ENCODE measurements around the gene ELFN2.

Gene ELFN2

GRCh38 chr22:37358917-37359316, 68.4 kb downstream of the ELFN2 start:
- Histone ChIP-seq H3K4me1 (ENCODE audit: control insufficient read depth in 1 of 2, insufficient read depth in 1 of 2, low read depth in 1 of 2, low read length in 1 of 2) (no peaks in the 10 kb centered on the region), H3K27ac (no peak overlapping the region), H3K4me3 (ENCODE audit: low read depth in 1 of 2, low read length in 1 of 2) (no peak overlapping the region), H3K9me3 (no peaks in the 10 kb centered on the region), H3K36me3 (no peaks in the 10 kb centered on the region), H3K27me3 (no peaks in the 10 kb centered on the region)
- no peak for TF ChIP-seq CTCF (IDR thresholded peaks at IDR 0.05)

- H3K36me3 ChIP-seq: no peaks in the 10 kb centered on the region
- H3K4me3 ChIP-seq (ENCODE audit: low read depth in 1 of 2, low read length in 1 of 2): no peak overlapping the region
- no peaks in the 10 kb centered on the region for H3K4me1 ChIP-seq (ENCODE audit: control insufficient read depth in 1 of 2, insufficient read depth in 1 of 2, low read depth in 1 of 2, low read length in 1 of 2)
- no peaks in the 10 kb centered on the region for H3K27me3 ChIP-seq
- H3K27ac ChIP-seq: no peak overlapping the region
- TF ChIP-seq CTCF (IDR thresholded peaks at IDR 0.05): no peak
- H3K9me3 ChIP-seq: no peaks in the 10 kb centered on the region
Measured at GRCh38 chr22:37358386-37358785, 68.9 kb downstream of the ELFN2 start.

- no peaks in the 10 kb centered on the region for H3K36me3 ChIP-seq
- no peak for TF ChIP-seq CTCF (IDR thresholded peaks at IDR 0.05)
- H3K4me1 ChIP-seq (ENCODE audit: control insufficient read depth in 1 of 2, insufficient read depth in 1 of 2, low read depth in 1 of 2, low read length in 1 of 2): no peaks in the 10 kb centered on the region
- no peak overlapping the region for H3K27ac ChIP-seq
- no peaks in the 10 kb centered on the region for H3K9me3 ChIP-seq
- H3K4me3 ChIP-seq (ENCODE audit: low read depth in 1 of 2, low read length in 1 of 2): no peak overlapping the region
- H3K27me3 ChIP-seq: no peaks in the 10 kb centered on the region
Measured at GRCh38 chr22:37357446-37358075, 69.7 kb downstream of the ELFN2 start.

GRCh38 chr22:37356922-37357321, 70.4 kb downstream of the ELFN2 start:
- no peaks in the 10 kb centered on the region for H3K4me1 ChIP-seq (ENCODE audit: control insufficient read depth in 1 of 2, insufficient read depth in 1 of 2, low read depth in 1 of 2, low read length in 1 of 2)
- no peak overlapping the region for H3K4me3 ChIP-seq (ENCODE audit: low read depth in 1 of 2, low read length in 1 of 2)
- H3K27me3 ChIP-seq: no peaks in the 10 kb centered on the region
- no peak for TF ChIP-seq CTCF (IDR thresholded peaks at IDR 0.05)
- H3K9me3 ChIP-seq: no peaks in the 10 kb centered on the region
- no peak overlapping the region for H3K27ac ChIP-seq
- H3K36me3 ChIP-seq: no peaks in the 10 kb centered on the region

- H3K4me1 ChIP-seq (ENCODE audit: control insufficient read depth in 1 of 2, insufficient read depth in 1 of 2, low read depth in 1 of 2, low read length in 1 of 2): no peaks in the 10 kb centered on the region
- H3K9me3 ChIP-seq: no peaks in the 10 kb centered on the region
- no peaks in the 10 kb centered on the region for H3K36me3 ChIP-seq
- no peak overlapping the region for H3K27ac ChIP-seq
- H3K4me3 ChIP-seq (ENCODE audit: low read depth in 1 of 2, low read length in 1 of 2): no peak overlapping the region
- no peak for TF ChIP-seq CTCF (IDR thresholded peaks at IDR 0.05)
- H3K27me3 ChIP-seq: no peaks in the 10 kb centered on the region
Measured at GRCh38 chr22:37355174-37355573, 72.1 kb downstream of the ELFN2 start.

- H3K36me3 ChIP-seq: no peaks in the 10 kb centered on the region
- H3K27me3 ChIP-seq: no peaks in the 10 kb centered on the region
- H3K4me1 ChIP-seq (ENCODE audit: control insufficient read depth in 1 of 2, insufficient read depth in 1 of 2, low read depth in 1 of 2, low read length in 1 of 2): no peaks in the 10 kb centered on the region
- TF ChIP-seq CTCF (IDR thresholded peaks at IDR 0.05): no peak
- H3K4me3 ChIP-seq (ENCODE audit: low read depth in 1 of 2, low read length in 1 of 2): no peak overlapping the region
- H3K27ac ChIP-seq: no peak overlapping the region
- H3K9me3 ChIP-seq: no peaks in the 10 kb centered on the region
Measured at GRCh38 chr22:37354670-37355069, 72.6 kb downstream of the ELFN2 start.
